ENCODE data around the gene LSM7. TPM values are rescaled to one million over a fixed set of nuclear protein-coding genes. Genes with fewer than 3 reads are reported as not detected.

LSM7 gene
- total and polyA plus RNA-seq, 9 of the 15 experiments (the other 6 are each of a cell fraction or from before 2014, with no cell fraction given) = 40.5 to 690 (median 265) TPM

DNA sequence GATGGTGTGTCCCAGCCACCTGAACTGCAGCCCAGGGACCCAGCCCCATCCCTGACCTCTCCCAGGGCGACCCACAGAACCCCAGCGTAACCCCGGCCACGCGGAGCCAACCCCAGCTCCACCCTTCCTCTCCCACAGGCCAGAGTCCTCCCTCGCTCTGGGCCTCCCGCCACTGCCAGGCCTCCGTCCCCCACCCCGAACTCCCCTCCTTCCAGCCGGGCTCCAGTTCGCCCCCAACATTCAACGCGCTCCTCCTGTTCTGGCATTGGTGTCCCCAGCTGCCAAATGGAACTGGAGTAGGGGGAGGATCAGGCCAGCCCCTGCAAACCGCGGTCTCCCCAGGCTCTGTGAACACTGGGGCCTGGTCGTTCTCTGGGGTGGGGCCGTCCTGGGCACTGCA lies 27.9 kb downstream of the LSM7 start:
- ATAC-seq = no peak
- H3K9me1 ChIP-seq (ENCODE audit: control insufficient read depth, insufficient read depth, low read length) = peaks cover 3% of the 10 kb centered on the region
- TF ChIP-seq, protein P1, sequence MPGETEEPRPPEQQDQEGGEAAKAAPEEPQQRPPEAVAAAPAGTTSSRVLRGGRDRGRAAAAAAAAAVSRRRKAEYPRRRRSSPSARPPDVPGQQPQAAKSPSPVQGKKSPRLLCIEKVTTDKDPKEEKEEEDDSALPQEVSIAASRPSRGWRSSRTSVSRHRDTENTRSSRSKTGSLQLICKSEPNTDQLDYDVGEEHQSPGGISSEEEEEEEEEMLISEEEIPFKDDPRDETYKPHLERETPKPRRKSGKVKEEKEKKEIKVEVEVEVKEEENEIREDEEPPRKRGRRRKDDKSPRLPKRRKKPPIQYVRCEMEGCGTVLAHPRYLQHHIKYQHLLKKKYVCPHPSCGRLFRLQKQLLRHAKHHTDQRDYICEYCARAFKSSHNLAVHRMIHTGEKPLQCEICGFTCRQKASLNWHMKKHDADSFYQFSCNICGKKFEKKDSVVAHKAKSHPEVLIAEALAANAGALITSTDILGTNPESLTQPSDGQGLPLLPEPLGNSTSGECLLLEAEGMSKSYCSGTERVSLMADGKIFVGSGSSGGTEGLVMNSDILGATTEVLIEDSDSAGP (CRISPR knock-in tag; IDR thresholded peaks at IDR 0.05) = no peak
- TF ChIP-seq NFATC3 (IDR thresholded peaks at IDR 0.05) (no peak), PURB (CRISPR knock-in tag; IDR thresholded peaks at IDR 0.05; ENCODE audit: low read depth) (no peak), SIN3A (IDR thresholded peaks at IDR 0.05; ENCODE audit: borderline replicate concordance in 2 of 2, control insufficient read depth in 1 of 2, low read depth in 2 of 2, low read length in 2 of 2) (no peak), HNRNPL (IDR thresholded peaks at IDR 0.05; ENCODE audit: low read depth, low read length) (no peak), NEUROD1 (IDR thresholded peaks at IDR 0.05; ENCODE audit: borderline replicate concordance, low read depth, low read length, partially characterized antibody) (no peak), IRF2 (CRISPR knock-in tag; IDR thresholded peaks at IDR 0.05) (no peak), CC2D1A (IDR thresholded peaks at IDR 0.05) (no peak), ZNF174 (CRISPR knock-in tag; IDR thresholded peaks at IDR 0.05) (no peak), ZNF316 (IDR thresholded peaks at IDR 0.05) (no peak)
- TF ChIP-seq, protein P2, sequence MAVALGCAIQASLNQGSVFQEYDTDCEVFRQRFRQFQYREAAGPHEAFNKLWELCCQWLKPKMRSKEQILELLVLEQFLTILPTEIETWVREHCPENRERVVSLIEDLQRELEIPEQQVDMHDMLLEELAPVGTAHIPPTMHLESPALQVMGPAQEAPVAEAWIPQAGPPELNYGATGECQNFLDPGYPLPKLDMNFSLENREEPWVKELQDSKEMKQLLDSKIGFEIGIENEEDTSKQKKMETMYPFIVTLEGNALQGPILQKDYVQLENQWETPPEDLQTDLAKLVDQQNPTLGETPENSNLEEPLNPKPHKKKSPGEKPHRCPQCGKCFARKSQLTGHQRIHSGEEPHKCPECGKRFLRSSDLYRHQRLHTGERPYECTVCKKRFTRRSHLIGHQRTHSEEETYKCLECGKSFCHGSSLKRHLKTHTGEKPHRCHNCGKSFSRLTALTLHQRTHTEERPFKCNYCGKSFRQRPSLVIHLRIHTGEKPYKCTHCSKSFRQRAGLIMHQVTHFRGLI (CRISPR knock-in tag; IDR thresholded peaks at IDR 0.05) = no peak
- TF ChIP-seq, protein P3, sequence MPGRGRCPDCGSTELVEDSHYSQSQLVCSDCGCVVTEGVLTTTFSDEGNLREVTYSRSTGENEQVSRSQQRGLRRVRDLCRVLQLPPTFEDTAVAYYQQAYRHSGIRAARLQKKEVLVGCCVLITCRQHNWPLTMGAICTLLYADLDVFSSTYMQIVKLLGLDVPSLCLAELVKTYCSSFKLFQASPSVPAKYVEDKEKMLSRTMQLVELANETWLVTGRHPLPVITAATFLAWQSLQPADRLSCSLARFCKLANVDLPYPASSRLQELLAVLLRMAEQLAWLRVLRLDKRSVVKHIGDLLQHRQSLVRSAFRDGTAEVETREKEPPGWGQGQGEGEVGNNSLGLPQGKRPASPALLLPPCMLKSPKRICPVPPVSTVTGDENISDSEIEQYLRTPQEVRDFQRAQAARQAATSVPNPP (IDR thresholded peaks at IDR 0.05; ENCODE audit: borderline replicate concordance, insufficient read depth, insufficient read length) = no peak
- H2AFZ ChIP-seq (ENCODE audit: low read depth, low read length) = no peak overlapping the region
- in situ Hi-C loops (cut with MboI) = no loop called here
- H3K4me3 ChIP-seq = no peak overlapping the region
- no peak for FAIRE-seq
- no peaks in the 10 kb centered on the region for H4K20me1 ChIP-seq (replicated peaks; ENCODE audit: control insufficient read depth, insufficient read depth, low read length)
- ChIA-PET CTCF (ENCODE audit: low intra/inter-chr PET ratio) (no interaction called here), POLR2A (interaction anchor here (0.6 kb wide), 1 partner anchor 11 kb away, joined by 4 read pairs; no protein-coding TSS in a partner anchor)
- DNase-seq (ENCODE audit: extremely low read depth in 1 of 4, low spot score in 3 of 4) = no peak
- peaks cover 6 to 38% of the 10 kb centered on the region in 2 experiments; a peak in 4 of 5 replicates for H3K4me1 ChIP-seq (replicated peaks in 1 of 2; ENCODE audit: control insufficient read depth in 2 of 2, insufficient read depth in 2 of 2, low read length in 2 of 2)
- H3K27me3 ChIP-seq (ENCODE audit: control insufficient read depth in 2 of 2, insufficient read depth in 2 of 2, low read length in 2 of 2) = 0 out of 5 replicates have a peak, but pooled peaks cover 0 to 4% of the 10 kb centered on the region in 2 experiments
- no peaks in the 10 kb centered on the region for H3K79me2 ChIP-seq (ENCODE audit: control insufficient read depth, insufficient read depth, low read length)
- H3K36me3 ChIP-seq (ENCODE audit: control insufficient read depth, insufficient read depth, low read length) = no peaks in the 10 kb centered on the region
- H3K27ac ChIP-seq (ENCODE audit: extremely low read depth, low read depth, low read length) = no peak overlapping the region
- WGBS (ENCODE audit: insufficient coverage, low coverage, missing lambda C conversion rate) = 49% methylated on average over 11 of the region's 17 CpGs
- intact Hi-C loops (cut with micrococcal nuclease) = no loop called here
- H3K9me3 ChIP-seq (replicated peaks; ENCODE audit: control insufficient read depth, insufficient read depth, low read depth, low read length) = no peaks in the 10 kb centered on the region
- peak overlapping the region in 1 of 2 experiments; percentile 45; a peak in 1 of 4 replicates for H3K9ac ChIP-seq (ENCODE audit: insufficient read depth in 1 of 2, low read depth in 2 of 2, low read length in 2 of 2)
- BruUV-seq (replicated peaks) = no TSS peak
- no peak overlapping the region for H3K4me2 ChIP-seq (ENCODE audit: insufficient read depth, low read length)

Measured in K562 (cell line).